B cell (primary cell): ENCODE data around the gene CD300LG. TPM values are rescaled to one million over a fixed set of nuclear protein-coding genes. Genes with fewer than 3 reads are reported as not detected.

Experiments used
- ATAC-seq: fragments of 200-7000 bp; cut with Tn5 transposase; one replicate; pipeline ENCODE4 v1.10.0; 2021; ENCODE audit warnings: low read depth, mild to moderate bottlenecking, moderate number of reproducible peaks, moderate library complexity
- CTCF ChIA-PET: fragments of 350-600 bp; sonication (Branson Sonifier 250); formaldehyde crosslinking; loops from one replicate; lab custom pipeline; 2021; ENCODE audit warnings: antibody characterized with exemption, inconsistent platforms; lab: Charles Lee
- POLR2A ChIA-PET: fragments of 350-600 bp; sonication (Branson Sonifier 250); formaldehyde crosslinking; loops from one replicate; lab custom pipeline; 2021; ENCODE audit warnings: antibody characterized with exemption; lab: Charles Lee
- DNase-seq: peaks from one replicate; pipeline ENCODE4 v3.0.0; 2013
- H2AFZ ChIP-seq: 2 replicates; pipeline ENCODE4 v1.6.1; 2012; ENCODE audit warnings: mild to moderate bottlenecking, low read depth, low read length; ENCODE audit not compliant: insufficient read depth, poor library complexity, severe bottlenecking
- H3K27ac ChIP-seq, 2 donors: 1 replicate in 1 of 2; 2 replicates in 1 of 2; pipeline ENCODE4 v1.5.1; 2012 to 2013; ENCODE audit warnings: low read length in 2 of 2, mild to moderate bottlenecking in 2 of 2, moderate library complexity in 1 of 2
- H3K27me3 ChIP-seq, 4 experiments: fragments of 200-600 bp in 1 of 4; sonication (generic) in 1 of 4; replicated peaks in 1 of 4; 1 replicate in 2 of 4; 2 replicates in 2 of 4; pipeline versions ENCODE4 v1.6.1 to v1.7.0; 2013 to 2016; ENCODE audit warnings: low read length in 3 of 4, mild to moderate bottlenecking in 2 of 4, mixed read lengths in 1 of 4, moderate library complexity in 1 of 4; ENCODE audit not compliant: insufficient read depth in 4 of 4, control insufficient read depth in 3 of 4; ENCODE audit errors: control extremely low read depth in 1 of 4
- H3K36me3 ChIP-seq, 2 experiments: replicated peaks in 1 of 2; 1 replicate in 1 of 2; 2 replicates in 1 of 2; pipeline versions ENCODE4 v1.6.1 to v1.7.1; 2013; ENCODE audit warnings: low read length in 1 of 2; ENCODE audit not compliant: insufficient read depth in 2 of 2, control insufficient read depth in 1 of 2; ENCODE audit errors: control extremely low read depth in 1 of 2, extremely low read depth in 1 of 2
- H3K4me1 ChIP-seq, 2 donors: fragments of 200-600 bp in 1 of 2; sonication (generic) in 1 of 2; 1 replicate in 1 of 2; 2 replicates in 1 of 2; pipeline versions ENCODE4 v1.5.1 to v1.6.1; 2013 to 2017; ENCODE audit warnings: low read length in 2 of 2; ENCODE audit not compliant: control insufficient read depth in 2 of 2, insufficient read depth in 2 of 2
- H3K4me2 ChIP-seq: replicated peaks from 2 replicates; pipeline ENCODE3; 2012; ENCODE audit warnings: mild to moderate bottlenecking, low read depth, low read length; ENCODE audit not compliant: poor library complexity, severe bottlenecking
- H3K4me3 ChIP-seq, 5 experiments: fragments of 200-600 bp in 1 of 5; sonication (generic) in 1 of 5; 1 replicate in 3 of 5; 2 replicates in 2 of 5; pipeline versions ENCODE4 v1.5.1 to v1.7.0; 2011 to 2016; ENCODE audit warnings: low read length in 4 of 5, mild to moderate bottlenecking in 4 of 5, low read depth in 2 of 5, control low read depth in 1 of 5, moderate library complexity in 1 of 5; ENCODE audit not compliant: insufficient read depth in 1 of 5; ENCODE audit errors: control extremely low read depth in 1 of 5, extremely low read depth in 1 of 5
- H3K79me2 ChIP-seq: fragments of 200-600 bp; sonication (generic); one replicate; pipeline ENCODE4 v1.6.0; 2016; ENCODE audit warnings: low read length; ENCODE audit not compliant: control insufficient read depth, insufficient read depth
- H3K9ac ChIP-seq: fragments of 200-600 bp; sonication (generic); 2 replicates; pipeline ENCODE4 v1.6.1; 2017; ENCODE audit warnings: mild to moderate bottlenecking, low read length, moderate library complexity
- H3K9me3 ChIP-seq, 3 donors: one replicate each; pipeline versions ENCODE4 v1.6.1 to v1.7.1; 2013; ENCODE audit warnings: low read length in 2 of 3; ENCODE audit not compliant: control insufficient read depth in 2 of 3, insufficient read depth in 1 of 3; ENCODE audit errors: control extremely low read depth in 1 of 3
- H4K20me1 ChIP-seq: 2 replicates; pipeline ENCODE4 v1.6.0; 2012; ENCODE audit warnings: mild to moderate bottlenecking, low read length; ENCODE audit not compliant: insufficient read depth, control insufficient read depth, poor library complexity, severe bottlenecking
- H3K27ac Mint-ChIP-seq: one replicate; pipeline ENCODE4 v1.8.0; 2021; ENCODE audit warnings: mixed read lengths
- H3K27me3 Mint-ChIP-seq: one replicate; pipeline ENCODE4 v1.8.0; 2021; ENCODE audit warnings: mixed read lengths
- H3K4me1 Mint-ChIP-seq: one replicate; pipeline ENCODE4 v1.8.0; 2021; ENCODE audit warnings: mixed read lengths
- H3K4me3 Mint-ChIP-seq: one replicate; pipeline ENCODE4 v1.8.0; 2021; ENCODE audit warnings: mixed read lengths
- H3K9me3 Mint-ChIP-seq: one replicate; pipeline ENCODE4 v1.8.0; 2022; ENCODE audit warnings: mixed read lengths; ENCODE audit not compliant: insufficient read depth
- EZH2 ChIP-seq: IDR thresholded peaks from 2 replicates; pipeline ENCODE4 v1.6.1; 2012; ENCODE audit warnings: borderline replicate concordance, low read depth, mild to moderate bottlenecking, moderate library complexity, low read length; ENCODE audit not compliant: insufficient read depth, poor library complexity, severe bottlenecking
- WGBS: methylation state at CpG from one replicate; pipeline ENCODE4 v1.1.5; 2013; ENCODE audit warnings: missing lambda C conversion rate; ENCODE audit not compliant: insufficient coverage; 5-methylcytosine and 5-hydroxymethylcytosine counted together
- intact Hi-C: fragments of 100-400 bp; cut with micrococcal nuclease; formaldehyde crosslinking; loops from one replicate; pipeline ENCODE4 v1.10.0; 2022
- polyA plus RNA-seq: library from polyadenylated mRNA; depleted of rRNA; stranded (reverse); fragments of >200 nt; gene quantifications from 2 replicates; pipeline ENCODE4 v1.2.3, GENCODE V29; 2012
- total RNA-seq, 2 donors: library from RNA; stranded (reverse); fragments of 120-200 nt in 1 of 2; gene quantifications; 1 replicate in 1 of 2; 2 replicates in 1 of 2; pipeline versions ENCODE4 v1.2.3 to v1.2.4, GENCODE V29; 2013 to 2022
- TF ChIP-seq, protein P1 (sequence below): fragments of 200-600 bp; IDR thresholded peaks from one replicate; pipeline ENCODE4 v1.8.0; 2022; ENCODE audit warnings: antibody characterized with exemption, mild to moderate bottlenecking

The CD300LG gene
- total and polyA plus RNA-seq, 2 donors (not counting 1 experiment from before 2014, with no cell fraction given): not detected

DNA sequence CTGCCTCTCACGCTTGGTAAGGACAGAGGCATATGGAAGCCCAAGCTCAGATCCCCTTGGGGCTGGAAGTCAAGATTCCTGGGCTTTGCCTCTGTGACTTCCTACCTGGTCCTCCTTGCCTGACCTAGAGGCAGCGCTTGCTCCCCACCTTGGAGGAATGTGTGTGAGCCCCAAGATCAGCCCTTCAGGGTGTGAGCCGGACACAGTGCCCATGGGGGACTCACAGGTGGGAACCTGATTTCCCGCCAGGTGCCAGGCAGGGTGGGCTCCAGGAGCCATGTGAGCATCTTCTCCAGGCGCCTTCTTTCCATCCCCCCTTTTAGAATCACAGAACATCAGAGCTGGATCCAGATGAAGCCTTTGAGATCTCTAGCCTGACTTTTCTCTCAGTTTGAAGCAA is 10.2 kb downstream of the CD300LG start:
- ChIA-PET POLR2A (no interaction called here), CTCF (no interaction called here)
- no peak for DNase-seq
- Histone ChIP-seq H4K20me1 (no peaks in the 10 kb centered on the region), H3K4me2 (no peak overlapping the region), H3K9ac (no peak overlapping the region), H3K4me1 (no peaks in the 10 kb centered on the region), H3K27ac (no peak overlapping the region), H3K79me2 (no peaks in the 10 kb centered on the region), H2AFZ (no peak overlapping the region), H3K36me3 (no peaks in the 10 kb centered on the region), H3K4me3 (no peak overlapping the region), H3K9me3 (peaks cover 0 to 13% (median 0%) of the 10 kb centered on the region in 3 donors), H3K27me3 (peaks cover 0 to 27% (median 2%) of the 10 kb centered on the region in 4 experiments)
- intact Hi-C loops: no loop called here
- Mint-ChIP-seq H3K4me1 (no peaks in the 10 kb centered on the region), H3K27ac (no peak overlapping the region), H3K9me3 (no peaks in the 10 kb centered on the region), H3K27me3 (peaks cover 33% of the 10 kb centered on the region), H3K4me3 (no peak overlapping the region)
- WGBS: 91% methylated on average over 5 of the region's 5 CpGs
- TF ChIP-seq, protein P1, sequence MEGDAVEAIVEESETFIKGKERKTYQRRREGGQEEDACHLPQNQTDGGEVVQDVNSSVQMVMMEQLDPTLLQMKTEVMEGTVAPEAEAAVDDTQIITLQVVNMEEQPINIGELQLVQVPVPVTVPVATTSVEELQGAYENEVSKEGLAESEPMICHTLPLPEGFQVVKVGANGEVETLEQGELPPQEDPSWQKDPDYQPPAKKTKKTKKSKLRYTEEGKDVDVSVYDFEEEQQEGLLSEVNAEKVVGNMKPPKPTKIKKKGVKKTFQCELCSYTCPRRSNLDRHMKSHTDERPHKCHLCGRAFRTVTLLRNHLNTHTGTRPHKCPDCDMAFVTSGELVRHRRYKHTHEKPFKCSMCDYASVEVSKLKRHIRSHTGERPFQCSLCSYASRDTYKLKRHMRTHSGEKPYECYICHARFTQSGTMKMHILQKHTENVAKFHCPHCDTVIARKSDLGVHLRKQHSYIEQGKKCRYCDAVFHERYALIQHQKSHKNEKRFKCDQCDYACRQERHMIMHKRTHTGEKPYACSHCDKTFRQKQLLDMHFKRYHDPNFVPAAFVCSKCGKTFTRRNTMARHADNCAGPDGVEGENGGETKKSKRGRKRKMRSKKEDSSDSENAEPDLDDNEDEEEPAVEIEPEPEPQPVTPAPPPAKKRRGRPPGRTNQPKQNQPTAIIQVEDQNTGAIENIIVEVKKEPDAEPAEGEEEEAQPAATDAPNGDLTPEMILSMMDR: no peak
- TF ChIP-seq EZH2: no peak
- no peak for ATAC-seq

DNA sequence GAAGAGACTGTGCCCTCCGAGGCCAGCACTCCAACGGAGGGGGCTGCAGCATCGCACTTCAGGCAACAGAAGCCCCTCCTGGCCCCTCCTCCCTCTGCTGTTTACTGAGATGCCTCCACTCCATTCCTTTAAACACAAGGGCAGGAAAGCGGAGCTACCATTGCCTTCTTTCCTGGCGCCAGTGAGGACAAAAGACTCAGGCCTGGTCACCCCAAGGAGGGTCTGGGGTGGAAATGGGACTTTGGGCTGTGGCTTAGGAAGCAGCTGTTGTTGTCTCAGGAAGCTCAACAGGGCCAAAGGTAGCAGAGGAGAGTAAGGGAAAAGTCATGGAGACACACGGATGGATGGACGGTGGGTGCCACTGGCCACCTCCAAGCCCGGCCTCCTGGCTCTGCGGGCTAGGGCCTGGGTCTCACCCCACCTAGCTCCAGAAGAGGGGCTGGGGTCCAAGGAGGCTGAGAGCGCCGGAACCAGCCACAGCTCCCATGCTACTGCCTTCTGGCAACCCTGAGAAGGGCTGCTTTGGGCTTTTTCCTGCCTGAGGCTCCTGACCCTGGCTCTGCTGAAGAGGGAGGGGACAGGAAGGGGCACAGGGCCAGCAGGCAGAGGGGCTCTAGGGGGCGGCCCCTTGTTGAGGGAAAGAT is 11.1 kb downstream of the CD300LG start:
- 75% methylated on average over 11 of the region's 12 CpGs for WGBS
- no peak overlapping the region for H3K4me2 ChIP-seq
- ATAC-seq: no peak
- H3K9ac ChIP-seq: no peak overlapping the region
- no peaks in the 10 kb centered on the region for H4K20me1 ChIP-seq
- H3K79me2 ChIP-seq: no peaks in the 10 kb centered on the region
- TF ChIP-seq EZH2: no peak
- TF ChIP-seq, protein P1: no peak
- Mint-ChIP-seq H3K27me3 (peaks cover 33% of the 10 kb centered on the region), H3K4me3 (no peak overlapping the region), H3K4me1 (no peaks in the 10 kb centered on the region), H3K9me3 (no peaks in the 10 kb centered on the region), H3K27ac (no peak overlapping the region)
- ChIA-PET CTCF (no interaction called here), POLR2A (no interaction called here)
- no peak overlapping the region for H2AFZ ChIP-seq
- no peaks in the 10 kb centered on the region for H3K4me1 ChIP-seq
- no peaks in the 10 kb centered on the region for H3K36me3 ChIP-seq
- H3K27ac ChIP-seq: no peak overlapping the region
- no peak overlapping the region for H3K4me3 ChIP-seq
- intact Hi-C loops: no loop called here
- no peak for DNase-seq
- H3K9me3 ChIP-seq: peaks cover 0 to 13% (median 0%) of the 10 kb centered on the region in 3 donors
- peaks cover 0 to 27% (median 2%) of the 10 kb centered on the region in 4 experiments for H3K27me3 ChIP-seq
